Lower lobe of right lung (tissue), 2 donors: Measurements from ENCODE around the gene ACKR3. TPM values are rescaled to one million over a fixed set of nuclear protein-coding genes. Genes with fewer than 3 reads are reported as not detected.

Experiments used
- ATAC-seq, 2 donors: fragments of 200-7000 bp; cut with Tn5 transposase; one replicate each; pipeline ENCODE4 v1.9.1; 2020 to 2022; ENCODE audit warnings: mild to moderate bottlenecking in 2 of 2, moderate library complexity in 2 of 2
- DNase-seq: peaks from one replicate; pipeline ENCODE4 v3.0.0-alpha.2; 2020
- H3K27ac ChIP-seq: fragments of 200-600 bp; one replicate; pipeline ENCODE4 v1.8.0; 2022
- H3K27me3 ChIP-seq: fragments of 200-600 bp; one replicate; pipeline ENCODE4 v1.8.0; 2022; ENCODE audit warnings: low read depth
- H3K36me3 ChIP-seq: fragments of 200-600 bp; one replicate; pipeline ENCODE4 v1.8.0; 2022; ENCODE audit warnings: mild to moderate bottlenecking
- H3K4me1 ChIP-seq: fragments of 200-600 bp; one replicate; pipeline ENCODE4 v1.8.0; 2022
- H3K4me3 ChIP-seq: fragments of 200-600 bp; one replicate; pipeline ENCODE4 v1.8.0; 2022; ENCODE audit warnings: mild to moderate bottlenecking
- H3K9me3 ChIP-seq: fragments of 200-600 bp; one replicate; pipeline ENCODE4 v1.8.0; 2022
- CTCF ChIP-seq: fragments of 200-600 bp; IDR thresholded peaks from one replicate; pipeline ENCODE4 v1.8.0; 2022; ENCODE audit warnings: antibody characterized with exemption, mild to moderate bottlenecking
- intact Hi-C: fragments of 100-400 bp; cut with DNase I; formaldehyde crosslinking; loops from one replicate; pipeline ENCODE4 v1.11.0; 2022
- total RNA-seq: library from RNA; stranded (reverse); fragmentation: NEBNext Ultra II Directional; extraction: Animal tissue kit (Norgen Biotek cat#: 25700); gene quantifications from one replicate; pipeline ENCODE4 v1.2.1, GENCODE V29; 2021
- donor health status: DM: no; HTN: yes; CAD: no; lungs with severe emphysema.

Gene ACKR3
- total RNA-seq, 1 donor from 2014 or later: 12.6 TPM

- Histone ChIP-seq H3K4me3 (no peak overlapping the region), H3K27me3 (no peaks in the 10 kb centered on the region), H3K27ac (no peak overlapping the region), H3K9me3 (no peaks in the 10 kb centered on the region), H3K4me1 (peaks cover 11% of the 10 kb centered on the region), H3K36me3 (peaks cover 13% of the 10 kb centered on the region)
- no peak for TF ChIP-seq CTCF
- DNase-seq: no peak
- intact Hi-C loops: no loop called here
- ATAC-seq: no peak
Observed at GRCh38 chr2:236578411-236578846, 8.8 kb downstream of the ACKR3 start.

GRCh38 chr2:236579048-236579745 lies 9.6 kb downstream of the ACKR3 start:
- no peak for TF ChIP-seq CTCF
- H3K9me3 ChIP-seq: no peaks in the 10 kb centered on the region
- no peaks in the 10 kb centered on the region for H3K27me3 ChIP-seq
- no peak overlapping the region for H3K4me3 ChIP-seq
- peaks cover 13% of the 10 kb centered on the region for H3K36me3 ChIP-seq
- ATAC-seq (no peak), DNase-seq (no peak)
- no peak overlapping the region for H3K27ac ChIP-seq
- intact Hi-C loops: no loop called here
- H3K4me1 ChIP-seq: peaks cover 11% of the 10 kb centered on the region

GRCh38 chr2:236579746-236580315 lies 10.2 kb downstream of the ACKR3 start:
- Histone ChIP-seq H3K36me3 (peaks cover 13% of the 10 kb centered on the region), H3K27ac (no peak overlapping the region), H3K9me3 (no peaks in the 10 kb centered on the region), H3K4me1 (peaks cover 6% of the 10 kb centered on the region), H3K4me3 (no peak overlapping the region), H3K27me3 (no peaks in the 10 kb centered on the region)
- TF ChIP-seq CTCF: no peak
- DNase-seq (no peak), ATAC-seq (no peak)
- intact Hi-C loops: no loop called here

- H3K27ac ChIP-seq: no peak overlapping the region
- H3K4me3 ChIP-seq: no peak overlapping the region
- H3K4me1 ChIP-seq: peaks cover 6% of the 10 kb centered on the region
- TF ChIP-seq CTCF: no peak
- DNase-seq (no peak), ATAC-seq (no peak)
- no peaks in the 10 kb centered on the region for H3K27me3 ChIP-seq
- H3K36me3 ChIP-seq: peaks cover 13% of the 10 kb centered on the region
- H3K9me3 ChIP-seq: no peaks in the 10 kb centered on the region
- intact Hi-C loops: no loop called here
Observed at GRCh38 chr2:236580746-236581355, 11.2 kb downstream of the ACKR3 start.

- Histone ChIP-seq H3K36me3 (peaks cover 13% of the 10 kb centered on the region), H3K27ac (no peak overlapping the region), H3K27me3 (no peaks in the 10 kb centered on the region), H3K9me3 (no peaks in the 10 kb centered on the region), H3K4me1 (no peaks in the 10 kb centered on the region), H3K4me3 (no peak overlapping the region)
- ATAC-seq (no peak), DNase-seq (no peak)
- intact Hi-C loops: no loop called here
- no peak for TF ChIP-seq CTCF
Observed at GRCh38 chr2:236581546-236581945, 11.9 kb downstream of the ACKR3 start.
